ENCODE data around the gene PCDH12.

DNA sequence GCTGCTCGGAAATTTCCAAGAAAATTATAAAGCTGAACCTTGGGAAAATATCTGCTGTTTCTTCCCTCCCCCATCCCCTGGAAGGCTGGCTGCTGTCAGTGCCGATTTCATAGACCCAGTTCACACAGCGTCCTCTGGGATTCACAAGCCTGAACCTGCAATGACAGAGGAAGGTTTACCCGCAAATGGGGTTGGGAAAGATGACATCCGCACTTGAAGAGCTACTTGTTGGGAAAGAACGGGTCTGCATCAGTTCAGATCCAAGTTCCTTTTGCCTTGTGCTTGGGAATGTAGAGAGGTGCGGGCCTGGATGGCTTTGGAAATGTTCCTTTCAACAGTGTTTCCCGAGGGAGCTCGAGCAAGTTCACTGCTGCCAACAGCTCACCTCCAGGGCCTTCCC lies 13.9 kb downstream of the PCDH12 start:
- TF ChIP-seq CTCF (IDR thresholded peaks at IDR 0.05) (no peak), POLR2A (IDR thresholded peaks at IDR 0.05) (no peak)

All from body of pancreas (tissue), 4 donors.